CD4-positive, alpha-beta T cell treated with Interleukin-15 for 4 hours (primary cell): ENCODE measurements around the gene YAP1.

Experiments
- DNase-seq: peaks from one replicate; pipeline ENCODE4 v3.0.0-alpha.2; 2020; ENCODE audit warnings: low spot score

YAP1 gene

GRCh38 chr11:102279641-102280170, 169.5 kb downstream of the YAP1 start:
- no peak for DNase-seq

- no peak for DNase-seq
These were observed 170.1 kb downstream of the YAP1 start for GRCh38 chr11:102280245-102280833.
